ENCODE data around the gene ITSN2. TPM values are rescaled to one million over a fixed set of nuclear protein-coding genes. Genes with fewer than 3 reads are reported as not detected.

Gene ITSN2
- total RNA-seq, 1 donor from 2014 or later, result 23.8 TPM

DNA sequence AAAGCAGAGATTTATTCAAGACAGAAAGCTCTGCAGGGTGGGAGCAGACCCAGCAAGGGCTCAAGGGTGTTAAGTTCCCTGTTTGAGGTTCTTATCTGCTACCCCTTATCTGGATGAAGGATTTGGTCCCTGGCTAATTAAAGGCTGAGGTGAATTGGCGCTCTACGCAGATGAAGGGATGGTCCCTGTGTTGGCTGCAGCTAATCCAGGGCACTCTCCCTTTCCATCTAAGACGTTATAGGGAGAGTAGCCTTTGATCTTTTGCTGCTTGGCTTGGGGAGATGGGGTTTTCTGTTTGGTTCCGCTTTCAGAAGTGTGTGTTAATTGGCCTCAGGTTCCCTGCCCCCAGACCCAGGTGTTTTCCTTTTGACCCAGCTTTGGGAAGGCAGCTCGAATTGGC, 168.5 kb downstream of the ITSN2 start:
- peaks cover 11% of the 10 kb centered on the region for H3K9me3 Mint-ChIP-seq (ENCODE audit: unreplicated experiment)
- peaks cover 9% of the 10 kb centered on the region for H3K27me3 Mint-ChIP-seq (ENCODE audit: low read depth, unreplicated experiment)
- DNase-seq (ENCODE audit: low read depth) (no peak), FAIRE-seq (no peak)
- no peaks in the 10 kb centered on the region for H3K4me1 ChIP-seq (ENCODE audit: insufficient read depth, low read length)
- no peak overlapping the region for H3K27ac ChIP-seq (ENCODE audit: low read depth, low read length)
- H3K4me1 Mint-ChIP-seq (ENCODE audit: low read depth, unreplicated experiment), result peaks cover 10% of the 10 kb centered on the region
- no peak overlapping the region for H3K9ac ChIP-seq (ENCODE audit: low read length)
- no peak overlapping the region for H3K4me3 Mint-ChIP-seq (ENCODE audit: unreplicated experiment)
- no peaks in the 10 kb centered on the region for H3K27me3 ChIP-seq (ENCODE audit: insufficient read depth, low read length)
- no peak overlapping the region for H2AFZ ChIP-seq (ENCODE audit: low read depth, low read length)
- H3K27ac Mint-ChIP-seq (ENCODE audit: unreplicated experiment), result peak overlapping the region; percentile 19
- H3K36me3 ChIP-seq (ENCODE audit: insufficient read depth, low read length), result no peaks in the 10 kb centered on the region
- no peak overlapping the region for H3K4me2 ChIP-seq (ENCODE audit: low read length)
- TF ChIP-seq, protein P1, sequence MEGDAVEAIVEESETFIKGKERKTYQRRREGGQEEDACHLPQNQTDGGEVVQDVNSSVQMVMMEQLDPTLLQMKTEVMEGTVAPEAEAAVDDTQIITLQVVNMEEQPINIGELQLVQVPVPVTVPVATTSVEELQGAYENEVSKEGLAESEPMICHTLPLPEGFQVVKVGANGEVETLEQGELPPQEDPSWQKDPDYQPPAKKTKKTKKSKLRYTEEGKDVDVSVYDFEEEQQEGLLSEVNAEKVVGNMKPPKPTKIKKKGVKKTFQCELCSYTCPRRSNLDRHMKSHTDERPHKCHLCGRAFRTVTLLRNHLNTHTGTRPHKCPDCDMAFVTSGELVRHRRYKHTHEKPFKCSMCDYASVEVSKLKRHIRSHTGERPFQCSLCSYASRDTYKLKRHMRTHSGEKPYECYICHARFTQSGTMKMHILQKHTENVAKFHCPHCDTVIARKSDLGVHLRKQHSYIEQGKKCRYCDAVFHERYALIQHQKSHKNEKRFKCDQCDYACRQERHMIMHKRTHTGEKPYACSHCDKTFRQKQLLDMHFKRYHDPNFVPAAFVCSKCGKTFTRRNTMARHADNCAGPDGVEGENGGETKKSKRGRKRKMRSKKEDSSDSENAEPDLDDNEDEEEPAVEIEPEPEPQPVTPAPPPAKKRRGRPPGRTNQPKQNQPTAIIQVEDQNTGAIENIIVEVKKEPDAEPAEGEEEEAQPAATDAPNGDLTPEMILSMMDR (IDR thresholded peaks at IDR 0.05; ENCODE audit: insufficient read depth, low read depth, low read length), result no peak
- TF ChIP-seq EZH2 (IDR thresholded peaks at IDR 0.05; ENCODE audit: insufficient read depth, low read length), result no peak
- H4K20me1 ChIP-seq (ENCODE audit: insufficient read depth, low read length), result no peaks in the 10 kb centered on the region
- no peak overlapping the region for H3K4me3 ChIP-seq (ENCODE audit: insufficient read depth, low read depth, low read length)
- H3K9me3 ChIP-seq (ENCODE audit: insufficient read depth, low read depth, low read length), result no peaks in the 10 kb centered on the region
- H3K36me3 Mint-ChIP-seq (ENCODE audit: low read depth, unreplicated experiment), result peaks cover 5% of the 10 kb centered on the region
- no peaks in the 10 kb centered on the region for H3K79me2 ChIP-seq (ENCODE audit: insufficient read depth, low read length)

DNA sequence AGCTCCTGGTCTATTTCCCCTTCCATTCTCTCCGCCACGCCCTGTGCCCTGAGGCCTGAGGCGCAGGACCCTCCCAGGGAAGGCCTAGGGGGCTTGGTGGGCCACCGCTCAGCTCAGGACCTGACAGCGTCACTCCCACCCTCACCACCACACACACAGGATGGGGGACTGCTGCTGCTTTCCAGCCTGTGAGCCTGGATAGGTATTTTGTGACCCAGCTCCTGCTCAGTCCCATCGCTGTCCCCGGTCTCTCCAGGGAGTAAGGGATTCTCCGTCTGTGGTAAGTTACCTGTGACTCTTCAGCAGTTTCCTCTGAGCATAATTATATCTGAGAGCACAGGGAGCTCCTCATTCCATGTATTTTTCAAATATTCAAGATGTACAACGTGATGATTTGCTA, 169.2 kb downstream of the ITSN2 start:
- TF ChIP-seq, protein P1 (IDR thresholded peaks at IDR 0.05; ENCODE audit: insufficient read depth, low read depth, low read length), result no peak
- TF ChIP-seq EZH2 (IDR thresholded peaks at IDR 0.05; ENCODE audit: insufficient read depth, low read length), result no peak
- no peaks in the 10 kb centered on the region for H3K4me1 ChIP-seq (ENCODE audit: insufficient read depth, low read length)
- Mint-ChIP-seq H3K4me1 (ENCODE audit: low read depth, unreplicated experiment) (peaks cover 10% of the 10 kb centered on the region), H3K27me3 (ENCODE audit: low read depth, unreplicated experiment) (peaks cover 9% of the 10 kb centered on the region), H3K4me3 (ENCODE audit: unreplicated experiment) (no peak overlapping the region), H3K27ac (ENCODE audit: unreplicated experiment) (no peak overlapping the region), H3K9me3 (ENCODE audit: unreplicated experiment) (peaks cover 11% of the 10 kb centered on the region), H3K36me3 (ENCODE audit: low read depth, unreplicated experiment) (peaks cover 2% of the 10 kb centered on the region)
- H4K20me1 ChIP-seq (ENCODE audit: insufficient read depth, low read length), result no peaks in the 10 kb centered on the region
- H3K36me3 ChIP-seq (ENCODE audit: insufficient read depth, low read length), result no peaks in the 10 kb centered on the region
- H3K9me3 ChIP-seq (ENCODE audit: insufficient read depth, low read depth, low read length), result no peaks in the 10 kb centered on the region
- no peak for FAIRE-seq
- H3K79me2 ChIP-seq (ENCODE audit: insufficient read depth, low read length), result no peaks in the 10 kb centered on the region
- no peak for DNase-seq (ENCODE audit: low read depth)
- H2AFZ ChIP-seq (ENCODE audit: low read depth, low read length), result no peak overlapping the region
- no peak overlapping the region for H3K27ac ChIP-seq (ENCODE audit: low read depth, low read length)
- no peak overlapping the region for H3K9ac ChIP-seq (ENCODE audit: low read length)
- H3K4me3 ChIP-seq (ENCODE audit: insufficient read depth, low read depth, low read length), result no peak overlapping the region
- H3K27me3 ChIP-seq (ENCODE audit: insufficient read depth, low read length), result no peaks in the 10 kb centered on the region
- H3K4me2 ChIP-seq (ENCODE audit: low read length), result no peak overlapping the region

DNA sequence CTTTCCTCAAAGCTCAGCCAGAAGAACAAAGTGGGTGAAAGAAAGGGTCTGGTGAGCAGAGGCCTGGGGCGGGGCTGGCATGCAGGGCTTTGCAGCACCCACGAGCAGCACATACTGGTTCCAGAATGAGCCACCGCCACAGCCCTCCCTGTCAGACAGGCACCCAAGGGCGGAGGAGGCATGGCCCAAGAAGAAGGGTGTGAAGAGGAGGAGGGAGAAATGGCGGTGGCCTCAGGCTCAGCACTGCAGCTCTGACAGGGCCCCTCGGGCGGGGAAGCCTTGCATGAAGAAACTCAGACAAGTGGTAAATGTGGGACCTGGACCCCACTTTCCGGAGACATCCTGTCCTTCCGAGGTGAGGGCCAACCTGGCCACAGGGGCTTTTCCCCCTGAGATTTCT, 169.8 kb downstream of the ITSN2 start:
- H3K36me3 Mint-ChIP-seq (ENCODE audit: low read depth, unreplicated experiment), result peaks cover 2% of the 10 kb centered on the region
- H3K27me3 Mint-ChIP-seq (ENCODE audit: low read depth, unreplicated experiment), result peaks cover 9% of the 10 kb centered on the region
- no peaks in the 10 kb centered on the region for H3K9me3 ChIP-seq (ENCODE audit: insufficient read depth, low read depth, low read length)
- no peak overlapping the region for H3K27ac Mint-ChIP-seq (ENCODE audit: unreplicated experiment)
- H3K4me1 ChIP-seq (ENCODE audit: insufficient read depth, low read length), result no peaks in the 10 kb centered on the region
- no peak for TF ChIP-seq EZH2 (IDR thresholded peaks at IDR 0.05; ENCODE audit: insufficient read depth, low read length)
- TF ChIP-seq, protein P1 (IDR thresholded peaks at IDR 0.05; ENCODE audit: insufficient read depth, low read depth, low read length), result no peak
- H3K27ac ChIP-seq (ENCODE audit: low read depth, low read length), result no peak overlapping the region
- H3K4me3 ChIP-seq (ENCODE audit: insufficient read depth, low read depth, low read length), result no peak overlapping the region
- DNase-seq (ENCODE audit: low read depth), result no peak
- H3K27me3 ChIP-seq (ENCODE audit: insufficient read depth, low read length), result no peaks in the 10 kb centered on the region
- no peak overlapping the region for H3K4me2 ChIP-seq (ENCODE audit: low read length)
- FAIRE-seq, result no peak
- H4K20me1 ChIP-seq (ENCODE audit: insufficient read depth, low read length), result no peaks in the 10 kb centered on the region
- no peak overlapping the region for H3K9ac ChIP-seq (ENCODE audit: low read length)
- peaks cover 10% of the 10 kb centered on the region for H3K4me1 Mint-ChIP-seq (ENCODE audit: low read depth, unreplicated experiment)
- H3K79me2 ChIP-seq (ENCODE audit: insufficient read depth, low read length), result no peaks in the 10 kb centered on the region
- H3K4me3 Mint-ChIP-seq (ENCODE audit: unreplicated experiment), result no peak overlapping the region
- peaks cover 11% of the 10 kb centered on the region for H3K9me3 Mint-ChIP-seq (ENCODE audit: unreplicated experiment)
- H2AFZ ChIP-seq (ENCODE audit: low read depth, low read length), result no peak overlapping the region
- no peaks in the 10 kb centered on the region for H3K36me3 ChIP-seq (ENCODE audit: insufficient read depth, low read length)
